ENCODE data around the gene SELENBP1. TPM values are rescaled to one million over a fixed set of nuclear protein-coding genes. Genes with fewer than 3 reads are reported as not detected.

Gene SELENBP1
- total RNA-seq, 1 donor from 2014 or later, result 413 TPM

DNA sequence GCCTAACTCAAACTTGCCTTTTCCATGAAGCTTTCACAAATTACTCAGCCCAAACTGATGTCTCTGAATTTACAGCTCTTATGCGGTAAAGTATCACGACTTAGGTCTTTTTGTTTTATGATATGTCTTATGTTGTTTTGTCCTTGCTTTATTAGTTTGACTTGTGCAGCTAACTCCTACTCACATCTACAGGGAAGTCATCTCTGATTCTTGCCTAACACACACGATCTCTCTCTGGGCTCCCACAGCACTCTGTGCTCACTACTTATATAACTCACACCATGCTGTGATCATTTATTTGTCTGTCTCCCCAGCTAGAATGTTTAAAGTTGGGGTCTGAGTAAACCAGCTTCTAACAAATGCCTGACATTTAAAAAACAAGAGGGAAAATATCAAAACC lies 35.9 kb downstream of the SELENBP1 start:
- DNase-seq, result no peak
- Histone ChIP-seq H3K4me1 (peaks cover 9% of the 10 kb centered on the region), H3K27ac (no peak overlapping the region), H3K36me3 (no peaks in the 10 kb centered on the region), H3K27me3 (ENCODE audit: low read depth) (no peaks in the 10 kb centered on the region), H3K4me3 (no peak overlapping the region), H3K9me3 (no peaks in the 10 kb centered on the region)
- ATAC-seq, result no peak
- intact Hi-C loops (cut with DNase I), result loop anchor here (5.0 kb wide), 1 partner anchor 34 kb away; no protein-coding TSS in a partner anchor
- TF ChIP-seq, protein P1, sequence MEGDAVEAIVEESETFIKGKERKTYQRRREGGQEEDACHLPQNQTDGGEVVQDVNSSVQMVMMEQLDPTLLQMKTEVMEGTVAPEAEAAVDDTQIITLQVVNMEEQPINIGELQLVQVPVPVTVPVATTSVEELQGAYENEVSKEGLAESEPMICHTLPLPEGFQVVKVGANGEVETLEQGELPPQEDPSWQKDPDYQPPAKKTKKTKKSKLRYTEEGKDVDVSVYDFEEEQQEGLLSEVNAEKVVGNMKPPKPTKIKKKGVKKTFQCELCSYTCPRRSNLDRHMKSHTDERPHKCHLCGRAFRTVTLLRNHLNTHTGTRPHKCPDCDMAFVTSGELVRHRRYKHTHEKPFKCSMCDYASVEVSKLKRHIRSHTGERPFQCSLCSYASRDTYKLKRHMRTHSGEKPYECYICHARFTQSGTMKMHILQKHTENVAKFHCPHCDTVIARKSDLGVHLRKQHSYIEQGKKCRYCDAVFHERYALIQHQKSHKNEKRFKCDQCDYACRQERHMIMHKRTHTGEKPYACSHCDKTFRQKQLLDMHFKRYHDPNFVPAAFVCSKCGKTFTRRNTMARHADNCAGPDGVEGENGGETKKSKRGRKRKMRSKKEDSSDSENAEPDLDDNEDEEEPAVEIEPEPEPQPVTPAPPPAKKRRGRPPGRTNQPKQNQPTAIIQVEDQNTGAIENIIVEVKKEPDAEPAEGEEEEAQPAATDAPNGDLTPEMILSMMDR (IDR thresholded peaks at IDR 0.05), result no peak

DNA sequence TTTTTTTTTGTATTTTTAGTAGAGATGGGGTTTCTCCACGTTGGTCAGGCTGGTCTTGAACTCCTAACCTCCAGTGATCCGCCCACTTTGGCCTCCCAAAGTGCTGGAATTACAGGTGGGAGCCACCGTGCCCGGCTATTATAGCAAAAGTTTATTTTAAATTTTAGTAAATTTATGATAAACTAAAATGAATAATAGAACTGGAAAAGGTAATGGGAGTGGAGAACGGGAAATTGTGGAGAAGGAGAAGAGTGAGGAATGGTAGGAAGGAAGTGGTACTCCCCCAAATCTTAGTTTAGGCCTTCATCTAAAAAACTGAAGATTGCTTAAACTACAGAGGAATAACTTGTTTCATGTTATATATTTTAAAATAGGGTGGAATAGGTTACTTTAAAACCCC lies 37.7 kb downstream of the SELENBP1 start:
- Histone ChIP-seq H3K27ac (no peak overlapping the region), H3K36me3 (no peaks in the 10 kb centered on the region), H3K27me3 (ENCODE audit: low read depth) (no peaks in the 10 kb centered on the region), H3K4me3 (no peak overlapping the region), H3K9me3 (no peaks in the 10 kb centered on the region), H3K4me1 (no peaks in the 10 kb centered on the region)
- TF ChIP-seq, protein P1 (IDR thresholded peaks at IDR 0.05), result no peak
- no peak for ATAC-seq
- intact Hi-C loops (cut with DNase I), result loop anchor here (5.0 kb wide), 1 partner anchor 33 kb away; no protein-coding TSS in a partner anchor
- DNase-seq, result no peak

DNA sequence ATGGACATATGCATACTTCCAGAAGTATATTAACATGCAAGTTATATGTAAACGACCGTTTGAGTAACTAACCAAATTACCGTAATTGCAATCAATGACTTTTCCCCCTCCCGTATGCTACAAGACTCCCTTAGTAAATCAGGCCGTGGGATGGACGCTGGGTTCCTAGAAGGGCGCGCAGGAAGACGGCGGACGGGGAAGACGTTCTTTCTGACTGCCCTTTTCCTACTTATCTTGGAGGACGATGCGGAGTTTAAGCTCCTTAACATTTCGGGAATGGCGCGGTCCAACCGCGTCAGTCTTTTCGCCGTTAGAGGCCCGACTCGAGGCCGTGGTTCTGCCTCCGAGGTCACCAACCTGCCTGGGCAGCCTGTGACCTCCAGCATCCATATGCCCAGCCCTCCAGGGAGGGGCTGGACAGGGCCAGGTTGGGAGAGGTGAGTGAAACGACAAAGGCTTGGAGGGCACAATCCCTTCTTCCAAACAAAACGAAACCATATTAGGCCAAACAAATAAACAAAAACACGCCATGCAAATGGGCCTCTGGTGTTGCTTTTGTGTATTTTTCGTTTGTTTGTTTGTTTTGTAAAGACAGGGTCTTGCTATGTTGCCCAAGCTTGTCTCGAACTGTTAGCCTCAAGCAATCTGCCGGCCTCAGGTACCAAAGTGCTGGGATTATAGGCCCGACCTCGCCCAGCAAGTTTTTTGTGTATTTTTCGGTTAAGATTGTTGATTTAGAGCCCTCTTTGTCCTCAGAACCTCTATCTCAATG lies 44.4 kb downstream of the SELENBP1 start:
- H3K27ac ChIP-seq, result peak overlapping the region; percentile 97
- H3K27me3 ChIP-seq (ENCODE audit: low read depth), result no peaks in the 10 kb centered on the region
- H3K36me3 ChIP-seq, result peaks cover 15% of the 10 kb centered on the region
- ATAC-seq (peak; percentile 11 to 30), DNase-seq (no peak)
- TF ChIP-seq, protein P1 (IDR thresholded peaks at IDR 0.05), result no peak
- peaks cover 34% of the 10 kb centered on the region for H3K4me1 ChIP-seq
- H3K9me3 ChIP-seq, result no peaks in the 10 kb centered on the region
- intact Hi-C loops (cut with DNase I), result no loop called here
- peak overlapping the region; percentile 86 for H3K4me3 ChIP-seq

DNA sequence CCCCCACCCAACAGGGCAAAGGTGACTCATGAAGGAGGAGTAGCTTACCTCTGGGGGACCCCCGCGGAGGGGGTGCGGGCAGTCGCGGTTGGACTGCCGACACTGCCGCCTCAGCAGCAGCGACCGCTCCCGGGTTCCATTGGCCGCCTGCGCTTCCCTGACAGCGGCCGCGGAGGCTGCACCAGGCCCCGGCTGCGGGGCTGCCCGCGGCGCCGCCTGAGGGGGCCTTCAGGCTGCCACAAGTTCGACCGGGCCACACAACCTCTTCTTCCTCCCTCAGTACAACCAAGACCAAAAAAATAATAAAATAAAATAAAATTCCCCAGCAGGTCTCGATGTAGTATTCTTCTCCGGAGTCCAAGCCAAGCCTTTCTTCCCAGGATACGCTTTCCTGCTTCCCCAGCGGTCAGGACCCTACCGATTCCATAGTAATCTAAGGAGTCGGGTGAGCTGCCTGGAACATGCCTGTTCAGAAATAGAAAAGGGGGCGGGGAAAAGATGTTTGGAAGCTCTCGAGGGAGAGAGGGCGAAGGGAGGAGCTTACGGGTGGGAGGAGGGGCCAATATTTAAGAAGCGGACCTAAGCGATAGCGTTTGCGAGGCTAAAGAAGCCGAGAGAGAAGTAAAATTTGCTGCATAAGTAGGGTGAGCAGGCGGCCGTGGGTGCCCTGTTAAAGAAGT lies 45.1 kb downstream of the SELENBP1 start, which contains the start of gene PI4KB:
Gene PI4KB, minus strand, starts transcription at position 194 of the 680 bp plus-strand sequence. CDS start 10,935 bp downstream, outside the sequence.
- intact Hi-C loops (cut with DNase I), result no loop called here
- peak; percentile 98 for ATAC-seq
- TF ChIP-seq, protein P1 (IDR thresholded peaks at IDR 0.05), result no peak
- Histone ChIP-seq H3K27me3 (ENCODE audit: low read depth) (no peaks in the 10 kb centered on the region), H3K9me3 (no peaks in the 10 kb centered on the region), H3K36me3 (peaks cover 22% of the 10 kb centered on the region), H3K27ac (peak within 1 kb of the TSS; percentile 97), H3K4me3 (peak within 1 kb of the TSS; percentile 86), H3K4me1 (peaks cover 34% of the 10 kb centered on the region)
- peak; percentile 91 for DNase-seq

DNA sequence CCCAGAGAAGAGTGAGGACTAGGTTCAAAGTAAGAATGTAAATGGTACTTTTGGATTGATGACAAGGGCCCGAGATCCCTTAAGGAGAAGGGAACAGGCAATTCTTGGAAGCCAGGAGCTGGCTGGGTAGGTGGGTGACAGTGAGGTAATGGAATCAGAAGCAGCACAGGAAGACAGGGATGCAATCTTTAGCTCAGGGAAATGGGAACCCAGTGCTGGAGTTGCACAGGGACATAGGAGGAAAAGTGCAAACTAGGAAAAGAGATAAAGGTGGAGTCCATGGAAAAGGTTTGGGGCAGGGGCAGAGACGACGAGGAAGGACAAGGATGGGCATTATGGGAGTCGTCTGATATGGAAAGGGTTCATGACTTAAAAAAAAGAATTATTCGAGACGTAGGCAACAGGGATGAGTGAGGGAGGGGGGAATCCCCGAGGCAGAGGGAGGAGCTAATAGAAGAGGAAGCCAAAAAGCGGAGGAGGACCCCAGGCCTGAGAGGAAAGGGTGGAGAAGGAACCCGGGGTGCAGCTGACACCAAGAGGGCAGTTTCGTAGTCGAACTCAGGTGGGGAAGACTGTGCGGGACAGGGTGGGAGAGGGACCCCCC lies 45.8 kb downstream of the SELENBP1 start:
- intact Hi-C loops (cut with DNase I), result no loop called here
- ATAC-seq, result peak; percentile 82 to 88

More for the DNA sequence above, 45.8 kb downstream of the SELENBP1 start:
- Histone ChIP-seq H3K36me3 (peaks cover 29% of the 10 kb centered on the region), H3K4me1 (peaks cover 34% of the 10 kb centered on the region), H3K9me3 (no peaks in the 10 kb centered on the region), H3K27ac (peak overlapping the region; percentile 97), H3K4me3 (peak overlapping the region; percentile 86), H3K27me3 (ENCODE audit: low read depth) (no peaks in the 10 kb centered on the region)
- DNase-seq, result peak; percentile 74
- TF ChIP-seq, protein P1 (IDR thresholded peaks at IDR 0.05), result no peak
